ENCODE results near the gene POMC.

The POMC gene

DNA sequence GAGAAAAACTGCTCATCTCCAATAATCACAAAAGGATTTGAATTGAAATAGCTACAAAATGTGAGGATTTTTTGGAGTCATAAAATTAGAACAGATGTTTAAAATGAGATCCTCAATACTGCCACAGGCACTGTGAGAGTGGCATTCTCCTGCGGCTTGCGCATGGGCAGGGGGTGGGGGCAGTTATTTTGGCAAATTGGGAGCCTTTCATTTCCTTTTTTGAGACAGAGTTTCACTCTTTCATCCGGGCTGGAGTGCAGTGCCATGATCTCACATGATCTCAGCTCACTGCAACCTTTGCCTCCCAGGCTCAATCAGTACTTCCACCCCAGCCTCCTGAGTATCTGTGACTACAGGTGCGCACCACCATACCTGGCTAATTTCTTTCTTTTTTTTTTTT is 42.4 kb downstream of the POMC start:
- H3K4me3 ChIP-seq (ENCODE audit: low read length): no peak overlapping the region
- no peaks in the 10 kb centered on the region for H3K4me1 ChIP-seq (ENCODE audit: control insufficient read depth, insufficient read depth, low read length)
- H3K27ac ChIP-seq (ENCODE audit: low read depth, low read length): no peak overlapping the region
- no peaks in the 10 kb centered on the region for H3K27me3 ChIP-seq (ENCODE audit: control insufficient read depth, insufficient read depth, low read length)
- H3K36me3 ChIP-seq (ENCODE audit: control insufficient read depth, insufficient read depth, low read length): no peaks in the 10 kb centered on the region
- no peak overlapping the region for H3K9ac ChIP-seq (ENCODE audit: low read length)

DNA sequence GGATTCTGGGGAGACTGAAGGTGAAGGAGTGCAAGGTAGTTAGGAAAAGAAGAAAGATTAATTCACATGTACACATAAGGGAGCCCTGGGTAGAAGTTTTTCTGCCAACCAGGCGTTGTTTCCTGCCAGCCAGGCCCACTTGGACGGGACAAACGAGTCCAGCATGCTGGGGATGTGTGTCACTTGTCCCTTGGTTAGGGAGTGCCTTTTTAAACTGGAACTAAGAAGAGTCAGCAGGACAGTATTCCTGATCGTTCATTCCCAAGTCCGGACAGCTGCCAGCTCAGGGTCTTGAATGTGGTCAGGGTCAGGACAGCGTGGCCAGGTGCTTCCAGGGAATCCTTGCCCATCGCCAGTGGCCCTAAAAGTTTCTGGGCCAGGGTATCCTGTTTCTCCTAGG is 43.2 kb downstream of the POMC start:
- no peak overlapping the region for H3K27ac ChIP-seq (ENCODE audit: low read depth, low read length)
- H3K9ac ChIP-seq (ENCODE audit: low read length): no peak overlapping the region
- no peaks in the 10 kb centered on the region for H3K4me1 ChIP-seq (ENCODE audit: control insufficient read depth, insufficient read depth, low read length)
- no peak overlapping the region for H3K4me3 ChIP-seq (ENCODE audit: low read length)
- no peaks in the 10 kb centered on the region for H3K27me3 ChIP-seq (ENCODE audit: control insufficient read depth, insufficient read depth, low read length)
- H3K36me3 ChIP-seq (ENCODE audit: control insufficient read depth, insufficient read depth, low read length): no peaks in the 10 kb centered on the region

DNA sequence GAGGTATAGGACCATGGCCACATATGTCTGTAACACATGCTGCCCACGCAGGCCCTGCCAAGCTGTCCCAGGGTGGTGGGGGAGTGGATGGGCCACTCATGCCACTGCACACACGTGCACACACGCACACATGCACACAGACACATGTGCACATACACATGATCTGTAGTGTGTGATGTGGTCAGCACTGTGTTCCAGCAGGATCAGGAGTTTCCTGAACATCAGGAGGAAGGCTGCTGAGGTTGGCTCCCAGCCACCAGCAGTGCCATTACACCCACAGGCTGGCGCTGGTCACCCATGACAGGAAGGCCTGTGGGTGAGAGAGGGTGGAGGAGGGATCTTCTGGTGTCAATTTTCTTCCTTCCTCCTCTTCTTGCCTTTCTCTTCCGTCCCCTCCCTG is 44.7 kb downstream of the POMC start:
- no peak overlapping the region for H3K9ac ChIP-seq (ENCODE audit: low read length)
- H3K36me3 ChIP-seq (ENCODE audit: control insufficient read depth, insufficient read depth, low read length): no peaks in the 10 kb centered on the region
- H3K27ac ChIP-seq (ENCODE audit: low read depth, low read length): no peak overlapping the region
- no peaks in the 10 kb centered on the region for H3K4me1 ChIP-seq (ENCODE audit: control insufficient read depth, insufficient read depth, low read length)
- H3K27me3 ChIP-seq (ENCODE audit: control insufficient read depth, insufficient read depth, low read length): no peaks in the 10 kb centered on the region
- no peak overlapping the region for H3K4me3 ChIP-seq (ENCODE audit: low read length)

DNA sequence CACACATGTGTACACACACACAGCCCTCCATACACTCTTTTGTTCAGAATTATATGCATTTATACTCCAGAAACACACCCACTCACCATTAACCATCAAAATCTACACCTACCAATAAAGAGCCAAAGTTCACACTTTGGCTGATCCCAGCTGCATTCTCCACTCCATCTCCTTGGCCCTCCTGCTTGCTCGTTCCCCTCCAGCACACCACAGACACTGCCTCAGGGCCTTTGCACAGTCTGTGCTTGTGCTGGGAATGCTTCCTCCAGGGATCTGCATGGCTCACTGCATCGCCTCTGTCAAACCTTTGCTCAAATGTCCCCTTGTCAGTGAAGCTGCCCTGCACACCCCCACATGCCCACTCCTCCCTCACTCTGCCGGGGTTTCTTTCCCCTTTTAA is 46.0 kb downstream of the POMC start:
- Histone ChIP-seq H3K27ac (ENCODE audit: low read depth, low read length) (no peak overlapping the region), H3K27me3 (ENCODE audit: control insufficient read depth, insufficient read depth, low read length) (no peaks in the 10 kb centered on the region), H3K9ac (ENCODE audit: low read length) (no peak overlapping the region), H3K36me3 (ENCODE audit: control insufficient read depth, insufficient read depth, low read length) (no peaks in the 10 kb centered on the region), H3K4me3 (ENCODE audit: low read length) (no peak overlapping the region), H3K4me1 (ENCODE audit: control insufficient read depth, insufficient read depth, low read length) (no peaks in the 10 kb centered on the region)

DNA sequence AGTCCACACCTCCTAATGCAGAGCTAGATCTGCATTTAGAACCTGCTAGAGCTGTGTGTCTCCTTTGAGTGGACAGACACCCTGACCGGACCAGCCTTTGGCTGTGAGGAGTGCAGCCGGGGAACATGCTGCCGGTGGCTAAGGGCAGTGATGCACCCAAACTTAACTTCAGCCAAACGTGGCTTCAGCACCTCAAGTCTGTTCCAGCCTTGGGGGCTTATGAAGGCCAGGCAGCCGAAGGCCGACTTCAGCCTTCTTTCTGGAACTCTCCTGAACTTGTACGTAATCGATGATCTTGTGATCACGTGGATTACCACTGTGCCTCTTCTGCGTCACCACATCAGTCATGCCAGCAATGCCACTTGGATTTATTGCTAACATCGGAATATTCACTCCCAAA is 49.1 kb downstream of the POMC start:
- Histone ChIP-seq H3K27me3 (ENCODE audit: control insufficient read depth, insufficient read depth, low read length) (no peaks in the 10 kb centered on the region), H3K9ac (ENCODE audit: low read length) (no peak overlapping the region), H3K27ac (ENCODE audit: low read depth, low read length) (no peak overlapping the region), H3K4me3 (ENCODE audit: low read length) (no peak overlapping the region), H3K4me1 (ENCODE audit: control insufficient read depth, insufficient read depth, low read length) (no peaks in the 10 kb centered on the region), H3K36me3 (ENCODE audit: control insufficient read depth, insufficient read depth, low read length) (no peaks in the 10 kb centered on the region)

DNA sequence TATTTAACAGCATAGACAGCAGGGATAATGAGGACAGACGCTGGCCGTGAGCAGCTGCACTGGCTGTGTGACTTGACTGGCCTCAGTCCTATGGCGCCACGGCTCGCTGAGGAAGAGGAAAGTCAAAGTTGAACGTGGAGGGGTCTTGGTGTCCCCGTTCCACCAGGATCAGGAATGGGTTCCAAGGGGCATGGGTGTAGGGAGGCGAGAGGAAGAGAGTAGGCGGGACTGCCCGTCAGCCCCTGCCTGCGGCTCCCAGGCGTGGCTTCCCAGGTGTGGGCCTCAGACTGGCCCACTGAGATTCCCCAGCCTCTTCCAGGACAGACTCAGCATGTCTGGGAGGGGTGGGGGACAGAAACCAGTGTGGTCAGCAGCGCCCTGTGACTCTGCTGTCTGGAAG is 51.4 kb downstream of the POMC start:
- no peak overlapping the region for H3K27ac ChIP-seq (ENCODE audit: low read depth, low read length)
- H3K27me3 ChIP-seq (ENCODE audit: control insufficient read depth, insufficient read depth, low read length): no peaks in the 10 kb centered on the region
- H3K4me1 ChIP-seq (ENCODE audit: control insufficient read depth, insufficient read depth, low read length): no peaks in the 10 kb centered on the region
- no peak overlapping the region for H3K9ac ChIP-seq (ENCODE audit: low read length)
- H3K4me3 ChIP-seq (ENCODE audit: low read length): no peak overlapping the region
- H3K36me3 ChIP-seq (ENCODE audit: control insufficient read depth, insufficient read depth, low read length): no peaks in the 10 kb centered on the region

- Histone ChIP-seq H3K36me3 (ENCODE audit: control insufficient read depth, insufficient read depth, low read length) (no peaks in the 10 kb centered on the region), H3K9ac (ENCODE audit: low read length) (no peak overlapping the region), H3K4me3 (ENCODE audit: low read length) (no peak overlapping the region), H3K27me3 (ENCODE audit: control insufficient read depth, insufficient read depth, low read length) (no peaks in the 10 kb centered on the region), H3K27ac (ENCODE audit: low read depth, low read length) (no peak overlapping the region), H3K4me1 (ENCODE audit: control insufficient read depth, insufficient read depth, low read length) (no peaks in the 10 kb centered on the region)
These were observed 52.5 kb downstream of the POMC start for GRCh38 chr2:25115902-25116301.

DNA sequence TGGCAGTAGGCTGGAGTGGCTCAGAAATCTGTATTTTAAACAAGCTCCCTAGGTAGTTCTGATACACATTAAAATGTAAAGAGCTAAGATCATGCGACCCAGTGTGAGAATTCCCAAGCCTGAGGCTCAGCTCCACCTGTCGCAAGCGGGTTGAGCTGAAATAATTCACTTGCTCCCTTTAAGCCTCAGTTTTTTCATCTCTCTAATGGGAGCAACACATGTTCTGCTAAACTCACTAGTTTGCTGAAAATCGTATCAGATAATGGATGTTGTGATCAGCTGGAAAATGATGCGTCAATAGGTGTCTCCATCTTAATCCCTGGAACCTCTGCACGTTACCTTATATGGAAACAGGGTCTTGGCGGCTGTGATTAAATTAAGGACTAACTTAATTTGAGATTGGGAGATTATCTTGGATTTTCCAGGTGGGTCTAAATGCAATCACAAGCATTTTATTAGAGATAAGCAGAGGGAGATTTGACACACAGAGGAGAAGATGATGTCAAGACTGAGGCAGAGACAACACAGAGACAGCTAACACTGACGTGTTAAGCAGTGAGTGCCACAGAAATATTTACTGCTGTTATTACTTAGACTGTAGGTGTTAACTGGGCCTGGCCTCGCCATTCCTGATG is 53.0 kb downstream of the POMC start:
- no peak overlapping the region for H3K9ac ChIP-seq (ENCODE audit: low read length)
- H3K27ac ChIP-seq (ENCODE audit: low read depth, low read length): no peak overlapping the region
- no peaks in the 10 kb centered on the region for H3K36me3 ChIP-seq (ENCODE audit: control insufficient read depth, insufficient read depth, low read length)
- H3K4me1 ChIP-seq (ENCODE audit: control insufficient read depth, insufficient read depth, low read length): no peaks in the 10 kb centered on the region
- H3K27me3 ChIP-seq (ENCODE audit: control insufficient read depth, insufficient read depth, low read length): no peaks in the 10 kb centered on the region
- no peak overlapping the region for H3K4me3 ChIP-seq (ENCODE audit: low read length)

DNA sequence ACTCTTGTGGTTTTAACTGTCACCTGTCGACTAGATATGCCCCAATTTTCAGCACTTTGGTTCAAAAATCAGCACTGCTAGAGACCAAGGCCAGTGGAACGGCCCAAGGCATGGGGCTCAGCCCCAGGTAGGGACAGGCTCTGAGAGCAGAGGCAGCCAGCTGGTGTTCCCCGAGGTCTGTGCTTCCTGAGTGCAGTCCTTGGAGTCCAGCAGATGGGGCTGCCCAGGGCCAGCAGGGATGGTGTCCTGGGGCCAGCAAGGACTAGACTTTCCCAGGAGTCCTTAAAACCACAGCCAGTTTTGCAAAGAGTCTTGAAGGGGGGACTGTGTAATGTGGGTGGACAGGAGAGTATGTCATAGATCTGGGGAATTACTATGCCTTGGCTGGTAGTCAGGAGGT is 56.3 kb downstream of the POMC start:
- no peak overlapping the region for H3K27ac ChIP-seq (ENCODE audit: low read depth, low read length)
- no peaks in the 10 kb centered on the region for H3K4me1 ChIP-seq (ENCODE audit: control insufficient read depth, insufficient read depth, low read length)
- H3K36me3 ChIP-seq (ENCODE audit: control insufficient read depth, insufficient read depth, low read length): no peaks in the 10 kb centered on the region
- no peaks in the 10 kb centered on the region for H3K27me3 ChIP-seq (ENCODE audit: control insufficient read depth, insufficient read depth, low read length)
- no peak overlapping the region for H3K4me3 ChIP-seq (ENCODE audit: low read length)
- no peak overlapping the region for H3K9ac ChIP-seq (ENCODE audit: low read length)
